SK-N-SH treated with all-trans-retinoic acid at 6 μM for 48 hours (cell line): ENCODE results near the gene GLIPR2.

Source experiments
- ARNTL ChIP-seq: fragments of 450-650 bp; formaldehyde crosslinking; IDR thresholded peaks from 2 replicates; pipeline ENCODE4 v1.5.0; 2020; ENCODE audit warnings: low read depth, mild to moderate bottlenecking, moderate library complexity, borderline replicate concordance
- CREB5 ChIP-seq: fragments of 250-450 bp; sonication (Bioruptor Pico); IDR thresholded peaks from 2 replicates; pipeline ENCODE4 v1.5.1; 2020; ENCODE audit warnings: low read depth, mild to moderate bottlenecking, moderate library complexity
- CSRNP3 ChIP-seq: fragments of 250-450 bp; sonication (Bioruptor Pico); IDR thresholded peaks from 2 replicates; pipeline ENCODE4 v1.5.1; 2021; ENCODE audit warnings: mild to moderate bottlenecking, moderate library complexity
- ISL1 ChIP-seq: fragments of 250-450 bp; sonication (Bioruptor Pico); IDR thresholded peaks from 2 replicates; pipeline ENCODE4 v2.1.2; 2022; ENCODE audit warnings: mild to moderate bottlenecking, moderate library complexity
- PATZ1 ChIP-seq: fragments of 250-450 bp; sonication (Bioruptor Pico); IDR thresholded peaks from 2 replicates; pipeline ENCODE4 v1.8.0; 2020; ENCODE audit warnings: mild to moderate bottlenecking, moderate library complexity, borderline replicate concordance
- RARB ChIP-seq: fragments of 250-450 bp; sonication (Bioruptor Pico); IDR thresholded peaks from 2 replicates; pipeline ENCODE4 v1.8.0; 2021; ENCODE audit warnings: mild to moderate bottlenecking, moderate library complexity
- SNAI2 ChIP-seq: fragments of 250-450 bp; sonication (Bioruptor Pico); IDR thresholded peaks from 2 replicates; pipeline ENCODE4 v1.5.0; 2020; ENCODE audit warnings: mild to moderate bottlenecking, moderate library complexity
- TCF4 ChIP-seq: fragments of 250-450 bp; sonication (Bioruptor Pico); IDR thresholded peaks from 2 replicates; pipeline ENCODE4 v1.8.0; 2021; ENCODE audit warnings: mild to moderate bottlenecking, moderate library complexity, borderline replicate concordance
- TOX ChIP-seq: fragments of 250-450 bp; sonication (Bioruptor Pico); IDR thresholded peaks from 2 replicates; pipeline ENCODE4 v1.8.0; 2021; ENCODE audit warnings: mild to moderate bottlenecking, moderate library complexity, borderline replicate concordance
- ZFP3 ChIP-seq: fragments of 250-450 bp; sonication (Bioruptor Pico); IDR thresholded peaks from 2 replicates; pipeline ENCODE4 v1.5.0; 2020; ENCODE audit warnings: mild to moderate bottlenecking, moderate library complexity
- ZNF70 ChIP-seq: fragments of 450-650 bp; formaldehyde crosslinking; IDR thresholded peaks from 2 replicates; pipeline ENCODE4 v1.5.0; 2020; ENCODE audit warnings: mild to moderate bottlenecking, moderate library complexity

- TF ChIP-seq ARNTL, result no peak
- TF ChIP-seq ZFP3, result no peak
- TF ChIP-seq TOX (CRISPR knock-in tag), result no peak
- TF ChIP-seq RARB (CRISPR knock-in tag), result no peak
- TF ChIP-seq TCF4 (CRISPR knock-in tag), result no peak
- no peak for TF ChIP-seq CREB5 (CRISPR knock-in tag)
- TF ChIP-seq PATZ1 (CRISPR knock-in tag), result no peak
- no peak for TF ChIP-seq ISL1 (CRISPR knock-in tag)
- TF ChIP-seq ZNF70 (CRISPR knock-in tag), result no peak
- TF ChIP-seq SNAI2 (CRISPR knock-in tag), result no peak
- no peak for TF ChIP-seq CSRNP3 (CRISPR knock-in tag)
These were observed 36.0 kb upstream of the GLIPR2 start for GRCh38 chr9:36100532-36100931.
